Memory B cell (primary cell): ENCODE measurements around the gene SNRPD3.
A peak's percentile ranks its signal among the peaks of the same experiment; 100 is the strongest.
"Not testable (repeated sequence)": the region's sequence is repeated elsewhere in the genome, so short reads cannot be mapped to it uniquely, and the experiment has no call there.

Source experiments
- ATAC-seq: fragments of 150-1000 bp; cut with Tn5 transposase; 2 replicates; pipeline ENCODE4 v1.10.0; 2021; ENCODE audit warnings: low read depth, mild to moderate bottlenecking, moderate library complexity
- DNase-seq, 2 donors: peaks; one replicate each; pipeline ENCODE4 v3.0.0; 2022; ENCODE audit warnings: low spot score in 2 of 2
- H3K27ac Mint-ChIP-seq: one replicate; pipeline ENCODE4 v1.8.0; 2022; ENCODE audit warnings: mild to moderate bottlenecking, moderate library complexity, mixed read lengths
- H3K27me3 Mint-ChIP-seq: one replicate; pipeline ENCODE4 v1.8.0; 2022; ENCODE audit warnings: mixed read lengths
- H3K36me3 Mint-ChIP-seq: one replicate; pipeline ENCODE4 v1.8.0; 2022; ENCODE audit warnings: mild to moderate bottlenecking, mixed read lengths
- H3K4me1 Mint-ChIP-seq: one replicate; pipeline ENCODE4 v1.8.0; 2022; ENCODE audit warnings: mixed read lengths
- H3K4me3 Mint-ChIP-seq: one replicate; pipeline ENCODE4 v1.8.0; 2022; ENCODE audit warnings: mild to moderate bottlenecking, moderate library complexity, mixed read lengths
- H3K9me3 Mint-ChIP-seq: one replicate; pipeline ENCODE4 v1.8.0; 2022; ENCODE audit warnings: mixed read lengths

SNRPD3 gene

DNA sequence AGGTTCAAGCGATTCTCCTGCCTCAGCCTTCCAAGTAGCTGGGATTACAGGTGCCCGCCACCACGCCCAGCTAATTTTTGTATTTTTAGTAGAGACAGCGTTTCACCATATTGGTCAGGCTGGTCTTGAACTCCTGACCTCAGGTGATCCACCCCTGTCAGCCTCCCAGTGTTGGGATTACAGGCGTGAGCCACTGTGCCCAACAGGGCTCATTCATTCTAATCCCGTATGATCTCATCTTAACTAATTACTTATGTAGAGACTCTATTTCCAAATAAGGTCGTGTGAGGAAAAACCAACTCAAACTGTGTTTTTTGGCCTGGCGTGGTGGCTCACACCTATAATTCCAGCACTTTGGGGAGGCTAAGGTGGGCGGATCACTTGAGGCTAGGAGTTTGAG lies 41.3 kb downstream of the SNRPD3 start:
- H3K27ac Mint-ChIP-seq, H3K4me1 Mint-ChIP-seq, DNase-seq, H3K27me3 Mint-ChIP-seq, H3K9me3 Mint-ChIP-seq, ATAC-seq, H3K36me3 Mint-ChIP-seq, H3K4me3 Mint-ChIP-seq: not testable (repeated sequence)

DNA sequence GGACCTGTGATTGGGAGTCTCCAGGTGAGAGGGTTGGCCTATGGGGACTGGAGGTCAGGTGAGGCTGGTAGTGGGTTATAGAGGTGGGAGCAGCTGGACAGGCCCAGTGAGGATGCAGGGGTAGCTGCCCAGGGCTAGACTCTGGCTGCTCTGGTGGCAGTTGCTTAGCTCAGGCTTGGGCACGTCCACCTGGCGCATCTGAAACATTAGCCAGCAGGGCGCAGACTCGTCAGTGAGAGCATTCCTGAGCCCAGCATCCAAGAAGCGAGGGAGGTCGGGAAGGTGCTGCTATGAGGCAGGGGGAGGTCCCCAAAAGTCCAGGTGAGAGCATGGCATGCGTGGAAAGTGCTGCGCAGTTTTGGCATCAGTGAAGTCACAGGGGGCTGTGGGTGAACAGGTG lies 43.7 kb downstream of the SNRPD3 start:
- H3K27me3 Mint-ChIP-seq = no peaks in the 10 kb centered on the region
- no peak for DNase-seq
- peaks cover 3% of the 10 kb centered on the region for H3K4me1 Mint-ChIP-seq
- no peak for ATAC-seq
- no peaks in the 10 kb centered on the region for H3K9me3 Mint-ChIP-seq
- H3K36me3 Mint-ChIP-seq = no peaks in the 10 kb centered on the region
- no peak overlapping the region for H3K27ac Mint-ChIP-seq
- no peak overlapping the region for H3K4me3 Mint-ChIP-seq

GRCh38 chr22:24599958-24600715 lies 44.3 kb downstream of the SNRPD3 start:
- not testable (repeated sequence) for ATAC-seq, H3K36me3 Mint-ChIP-seq, H3K27ac Mint-ChIP-seq, DNase-seq, H3K4me1 Mint-ChIP-seq, H3K4me3 Mint-ChIP-seq, H3K27me3 Mint-ChIP-seq, H3K9me3 Mint-ChIP-seq

GRCh38 chr22:24601217-24602104 lies 45.7 kb downstream of the SNRPD3 start:
- H3K4me3 Mint-ChIP-seq = no peak overlapping the region
- H3K27ac Mint-ChIP-seq = no peak overlapping the region
- no peaks in the 10 kb centered on the region for H3K27me3 Mint-ChIP-seq
- H3K36me3 Mint-ChIP-seq = no peaks in the 10 kb centered on the region
- ATAC-seq (no peak), DNase-seq (no peak)
- no peaks in the 10 kb centered on the region for H3K9me3 Mint-ChIP-seq
- peaks cover 3% of the 10 kb centered on the region for H3K4me1 Mint-ChIP-seq

- H3K27me3 Mint-ChIP-seq, DNase-seq, H3K4me1 Mint-ChIP-seq, H3K9me3 Mint-ChIP-seq, H3K36me3 Mint-ChIP-seq, H3K27ac Mint-ChIP-seq, ATAC-seq, H3K4me3 Mint-ChIP-seq: not testable (repeated sequence)
Measured at GRCh38 chr22:24602105-24602749, 46.4 kb downstream of the SNRPD3 start.

DNA sequence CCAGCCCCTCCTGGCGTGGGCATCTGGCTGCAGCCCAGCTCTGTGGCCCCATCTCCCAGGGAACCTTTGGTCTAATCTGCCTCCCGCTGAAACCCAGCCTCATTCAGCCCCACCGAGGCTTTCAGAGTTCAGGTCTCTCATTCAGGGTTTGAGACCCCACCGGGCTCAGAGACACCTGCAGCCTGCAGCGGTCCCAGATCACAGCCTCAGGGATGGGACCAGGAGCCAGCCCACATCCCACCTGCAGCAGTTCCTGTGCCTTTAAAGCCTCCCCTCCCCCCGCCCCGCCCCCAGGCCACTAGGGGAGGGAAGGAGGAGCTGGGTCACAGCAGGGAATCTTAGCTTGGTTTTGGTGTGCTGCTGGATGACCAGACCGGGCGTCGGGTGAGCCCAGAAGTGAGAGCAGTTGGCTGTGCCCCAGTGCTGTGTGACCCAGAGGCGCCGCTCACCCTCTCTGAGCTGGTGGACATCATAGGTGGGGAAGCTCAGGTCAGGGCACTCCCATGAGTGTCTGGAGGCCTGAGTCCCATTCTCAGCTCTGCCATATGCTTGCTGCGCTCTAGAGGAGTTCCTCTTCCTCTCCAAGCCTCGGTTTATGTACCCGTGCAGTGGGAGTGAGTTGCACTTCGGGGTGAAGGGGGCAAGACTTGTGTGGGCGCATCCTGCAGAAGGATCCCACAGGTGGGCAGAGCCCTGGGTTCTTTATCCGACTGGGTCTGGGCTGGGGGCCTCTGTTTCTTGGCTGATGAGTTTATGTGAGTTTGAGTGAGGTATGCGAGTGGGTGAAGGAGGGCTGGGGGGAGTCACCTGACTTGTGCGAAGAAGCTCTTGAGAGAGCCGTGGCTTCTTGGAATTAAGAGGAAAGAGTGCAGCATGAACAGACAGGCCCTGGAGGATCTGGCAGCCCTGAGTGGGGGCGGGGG lies 47.3 kb downstream of the SNRPD3 start, which contains the start of gene GGT1:
Gene GGT1 (plus strand): TSS at position 347 of the 923 bp plus-strand sequence. CDS start 7,889 bp downstream, outside the sequence.
- ATAC-seq, H3K27me3 Mint-ChIP-seq, H3K36me3 Mint-ChIP-seq, DNase-seq, H3K9me3 Mint-ChIP-seq, H3K27ac Mint-ChIP-seq, H3K4me3 Mint-ChIP-seq, H3K4me1 Mint-ChIP-seq: not testable (repeated sequence)

DNA sequence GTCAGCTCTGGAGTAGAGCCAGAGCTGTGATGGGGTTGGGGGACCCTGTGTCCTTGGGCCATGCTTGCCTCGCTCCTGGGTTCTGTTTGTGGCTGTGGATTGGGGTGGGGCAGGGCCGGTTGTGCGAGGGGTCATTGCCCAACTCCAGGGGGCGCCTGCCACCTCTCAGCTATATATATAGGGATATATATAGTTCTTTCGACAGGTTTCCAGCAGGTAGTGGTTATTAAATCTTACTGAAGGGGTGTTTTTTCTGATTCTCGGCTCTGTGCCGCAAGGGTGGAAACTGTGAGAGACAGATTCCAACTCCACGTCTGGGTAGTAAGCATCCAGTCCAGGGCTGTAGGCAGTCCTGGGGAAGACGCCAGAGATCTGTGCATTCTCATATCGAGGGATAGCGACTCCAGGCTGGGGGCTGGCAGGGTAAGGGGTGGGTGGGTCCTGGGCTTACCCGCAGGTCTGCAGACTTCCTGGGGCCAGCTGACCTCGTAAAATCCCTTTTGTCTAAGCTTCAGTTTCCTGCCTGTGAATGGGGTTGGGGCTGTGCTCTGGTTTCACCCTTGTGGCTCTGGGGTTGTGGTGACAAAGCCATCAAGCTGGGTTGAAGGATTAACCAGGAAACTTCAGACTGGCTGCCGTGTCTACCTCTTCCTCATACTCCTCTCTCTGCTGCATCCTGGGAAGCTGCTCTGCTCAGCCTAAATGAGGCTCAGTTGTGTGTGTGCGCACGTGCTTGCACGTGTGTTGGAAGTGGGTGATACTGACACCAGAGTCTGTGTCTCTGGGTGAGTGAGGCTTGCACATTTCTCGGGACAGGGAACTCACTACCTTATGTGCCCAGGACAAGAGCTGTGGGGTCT lies 48.2 kb downstream of the SNRPD3 start:
- H3K27ac Mint-ChIP-seq, H3K36me3 Mint-ChIP-seq, H3K4me1 Mint-ChIP-seq, ATAC-seq, DNase-seq, H3K27me3 Mint-ChIP-seq, H3K4me3 Mint-ChIP-seq, H3K9me3 Mint-ChIP-seq: not testable (repeated sequence)

GRCh38 chr22:24606340-24606739 lies 50.5 kb downstream of the SNRPD3 start:
- peak overlapping the region; percentile 37 for H3K4me3 Mint-ChIP-seq
- H3K27me3 Mint-ChIP-seq, H3K9me3 Mint-ChIP-seq, H3K36me3 Mint-ChIP-seq, H3K27ac Mint-ChIP-seq, DNase-seq, ATAC-seq, H3K4me1 Mint-ChIP-seq: not testable (repeated sequence)

- H3K36me3 Mint-ChIP-seq, H3K27me3 Mint-ChIP-seq, H3K9me3 Mint-ChIP-seq, H3K4me1 Mint-ChIP-seq: not testable (repeated sequence)
- Mint-ChIP-seq H3K4me3 (peak overlapping the region; percentile 90), H3K27ac (peak overlapping the region; percentile 91)
- DNase-seq (peak in 1 of 2 donors; percentile 33), ATAC-seq (peak; percentile 80)
Measured at GRCh38 chr22:24607429-24607983, 51.7 kb downstream of the SNRPD3 start.

DNA sequence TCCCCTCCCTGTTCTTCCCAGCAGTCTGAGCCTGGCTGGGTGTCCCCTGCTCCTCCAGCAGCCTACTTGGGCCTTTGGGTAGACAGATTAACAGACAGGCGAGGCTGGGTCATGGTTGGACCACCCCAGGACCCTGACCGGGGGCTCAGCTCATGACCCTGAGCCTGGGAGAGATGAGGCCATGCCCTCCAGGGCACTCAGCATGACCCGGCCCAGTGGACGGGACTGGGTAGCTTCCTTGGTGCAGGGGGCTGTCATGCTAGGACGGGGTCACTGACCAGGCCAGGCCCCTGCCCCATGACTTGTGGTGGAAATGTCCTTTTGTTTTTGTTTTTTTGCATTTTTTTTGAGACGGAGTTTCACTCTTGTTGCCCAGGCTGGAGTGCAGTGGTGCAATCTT lies 52.5 kb downstream of the SNRPD3 start:
- peak overlapping the region; percentile 91 for H3K27ac Mint-ChIP-seq
- H3K27me3 Mint-ChIP-seq, H3K4me1 Mint-ChIP-seq, H3K36me3 Mint-ChIP-seq, H3K9me3 Mint-ChIP-seq, ATAC-seq, DNase-seq: not testable (repeated sequence)
- H3K4me3 Mint-ChIP-seq = peak overlapping the region; percentile 67

DNA sequence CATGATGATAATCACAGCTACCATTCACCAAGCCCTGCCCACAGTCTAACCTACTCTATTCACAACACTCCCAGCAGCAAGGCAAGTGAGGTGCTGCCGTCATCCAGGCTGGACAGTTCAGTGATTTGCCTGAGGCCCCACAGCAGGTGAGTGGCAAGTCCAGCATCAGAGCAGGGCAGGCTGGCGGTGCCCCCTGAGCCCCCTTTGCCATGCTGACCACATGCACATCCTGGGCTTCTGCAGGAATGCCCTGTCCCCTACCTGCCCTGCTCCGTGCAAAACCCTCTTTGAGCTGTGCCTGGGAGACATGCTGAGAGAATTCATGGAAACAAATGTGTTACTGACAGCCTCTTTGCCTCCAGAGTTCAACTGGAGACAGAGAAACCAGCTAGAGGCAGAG lies 54.1 kb downstream of the SNRPD3 start:
- not testable (repeated sequence) for H3K9me3 Mint-ChIP-seq, H3K4me1 Mint-ChIP-seq, H3K36me3 Mint-ChIP-seq, H3K27ac Mint-ChIP-seq, H3K4me3 Mint-ChIP-seq, ATAC-seq, H3K27me3 Mint-ChIP-seq, DNase-seq

DNA sequence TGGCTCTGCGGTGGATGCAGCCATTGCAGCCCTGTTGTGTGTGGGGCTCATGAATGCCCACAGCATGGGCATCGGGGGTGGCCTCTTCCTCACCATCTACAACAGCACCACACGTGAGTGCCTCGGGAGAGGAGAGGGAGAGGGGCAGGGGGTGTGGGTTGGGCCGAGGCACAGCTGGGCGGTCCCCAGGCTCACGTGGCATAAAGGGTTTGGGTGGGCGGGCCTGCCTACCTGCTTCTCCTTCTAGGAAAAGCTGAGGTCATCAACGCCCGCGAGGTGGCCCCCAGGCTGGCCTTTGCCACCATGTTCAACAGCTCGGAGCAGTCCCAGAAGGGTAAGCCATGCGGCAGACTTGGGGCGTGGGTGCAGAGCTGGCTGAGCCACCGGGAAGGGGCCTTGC lies 59.0 kb downstream of the SNRPD3 start:
- not testable (repeated sequence) for H3K4me1 Mint-ChIP-seq, DNase-seq, H3K4me3 Mint-ChIP-seq, H3K27ac Mint-ChIP-seq, ATAC-seq, H3K9me3 Mint-ChIP-seq, H3K27me3 Mint-ChIP-seq, H3K36me3 Mint-ChIP-seq
